ENCODE measurements around the gene VWA5B1. TPM values are rescaled to one million over a fixed set of nuclear protein-coding genes. Genes with fewer than 3 reads are reported as not detected.

The VWA5B1 gene
- total RNA-seq, 2 donors from 2014 or later = 0.51 TPM; not detected in 1

DNA sequence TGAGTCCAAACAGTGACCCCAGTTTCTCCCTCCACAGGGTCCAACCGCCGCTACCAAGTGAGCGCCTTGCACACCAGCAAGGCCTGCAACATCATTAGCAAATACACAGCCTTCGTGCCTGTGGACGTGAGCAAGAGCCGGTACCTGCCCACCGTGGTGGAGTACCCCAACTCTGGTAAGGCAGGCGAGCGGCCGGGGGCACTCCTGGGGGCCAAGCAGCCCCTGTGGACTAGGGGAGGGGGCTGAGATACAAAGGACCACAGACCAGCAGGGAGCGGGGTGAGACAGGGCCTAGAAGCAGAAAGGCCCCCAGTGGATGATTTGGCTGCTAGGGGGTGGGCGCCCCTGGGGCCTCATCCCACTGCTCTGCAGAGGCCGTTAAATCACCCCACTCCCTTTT lies 54.7 kb downstream of the VWA5B1 start:
- H3K36me3 ChIP-seq = no peaks in the 10 kb centered on the region
- H3K9me3 ChIP-seq = no peaks in the 10 kb centered on the region
- 85% methylated on average over 13 of the region's 13 CpGs for WGBS
- intact Hi-C loops (cut with DNase I) = no loop called here
- H3K27me3 ChIP-seq (replicated peaks; ENCODE audit: insufficient read depth) = no peaks in the 10 kb centered on the region
- H3K4me3 ChIP-seq = no peak overlapping the region
- TF ChIP-seq POLR2AphosphoS5 (IDR thresholded peaks at IDR 0.05) = no peak
- DNase-seq (ENCODE audit: low spot score) = no peak
- no peaks in the 10 kb centered on the region for H3K4me1 ChIP-seq (replicated peaks)
- no peak overlapping the region for H3K27ac ChIP-seq

GRCh38 chr1:20346433-20346832 lies 55.8 kb downstream of the VWA5B1 start:
- no peak for DNase-seq (ENCODE audit: low spot score)
- Histone ChIP-seq H3K4me3 (no peak overlapping the region), H3K9me3 (no peaks in the 10 kb centered on the region), H3K27ac (no peak overlapping the region), H3K4me1 (replicated peaks) (no peaks in the 10 kb centered on the region), H3K36me3 (no peaks in the 10 kb centered on the region), H3K27me3 (replicated peaks; ENCODE audit: insufficient read depth) (no peaks in the 10 kb centered on the region)
- TF ChIP-seq CTCF (IDR thresholded peaks at IDR 0.05) = no peak
- no peak for TF ChIP-seq POLR2A (IDR thresholded peaks at IDR 0.05)
- 90% methylated on average over 1 of the region's 1 CpG for WGBS
- intact Hi-C loops (cut with DNase I) = no loop called here

DNA sequence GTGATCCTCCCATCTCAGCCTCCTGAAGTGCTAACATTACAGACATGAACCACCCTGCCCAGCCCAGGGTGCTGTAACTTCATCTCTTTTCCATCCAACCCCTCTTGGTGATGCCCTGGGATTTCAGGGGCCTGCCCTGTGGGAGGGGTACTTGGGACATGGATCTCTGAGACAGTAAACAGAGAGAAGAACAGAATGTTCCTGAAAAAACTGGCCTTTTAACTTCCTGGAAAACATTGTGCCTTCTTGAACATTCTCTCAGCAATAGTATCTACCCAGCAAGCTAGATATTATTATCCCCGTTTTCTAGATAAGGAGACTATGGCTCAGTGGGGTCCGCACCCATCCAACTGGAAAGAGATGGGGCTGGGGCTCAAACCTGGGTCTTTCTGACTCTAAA lies 57.0 kb downstream of the VWA5B1 start:
- Histone ChIP-seq H3K4me1 (replicated peaks) (no peaks in the 10 kb centered on the region), H3K27me3 (replicated peaks; ENCODE audit: insufficient read depth) (no peaks in the 10 kb centered on the region), H3K9me3 (no peaks in the 10 kb centered on the region), H3K4me3 (no peak overlapping the region), H3K36me3 (no peaks in the 10 kb centered on the region), H3K27ac (no peak overlapping the region)
- intact Hi-C loops (cut with DNase I) = no loop called here
- DNase-seq (ENCODE audit: low spot score) = no peak
- TF ChIP-seq POLR2AphosphoS5 (IDR thresholded peaks at IDR 0.05) = no peak
- TF ChIP-seq CTCF (IDR thresholded peaks at IDR 0.05) = no peak
- no peak for TF ChIP-seq POLR2A (IDR thresholded peaks at IDR 0.05)
- WGBS = 73% methylated on average over 2 of the region's 2 CpGs

DNA sequence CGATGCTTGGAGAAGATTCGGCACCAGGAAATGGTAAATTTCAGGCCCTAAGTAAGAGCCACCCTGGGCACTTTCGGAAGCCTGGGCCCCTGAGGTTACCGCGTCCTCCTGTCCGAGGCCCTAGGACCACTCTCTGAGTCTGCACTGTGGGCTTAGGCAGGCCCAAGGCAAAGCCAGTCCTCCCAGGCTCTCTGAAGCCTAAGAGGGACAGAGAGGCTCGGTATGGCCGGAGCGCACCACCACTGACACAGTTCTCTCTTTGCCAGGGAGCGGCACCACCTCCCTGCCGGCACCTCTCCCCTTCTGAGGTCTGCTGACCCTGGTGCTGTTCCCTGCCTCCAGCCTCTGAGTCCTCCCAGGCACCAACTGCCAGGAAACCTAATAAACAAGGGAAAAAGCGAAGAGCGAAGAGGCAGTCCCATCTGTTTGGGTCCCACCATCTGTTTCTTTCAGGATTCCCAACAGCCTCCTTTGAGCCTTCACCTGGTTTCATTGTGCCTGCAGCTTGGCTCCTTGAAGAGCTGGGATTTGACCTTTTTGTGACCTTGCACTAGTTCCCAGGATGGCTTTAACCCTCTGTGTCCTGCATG lies 57.7 kb downstream of the VWA5B1 start:
- H3K4me1 ChIP-seq (replicated peaks) = no peaks in the 10 kb centered on the region
- no peaks in the 10 kb centered on the region for H3K27me3 ChIP-seq (replicated peaks; ENCODE audit: insufficient read depth)
- 86% methylated on average over 13 of the region's 13 CpGs for WGBS
- intact Hi-C loops (cut with DNase I) = no loop called here
- H3K36me3 ChIP-seq = no peaks in the 10 kb centered on the region
- DNase-seq (ENCODE audit: low spot score) = no peak
- H3K27ac ChIP-seq = peak overlapping the region in 1 of 2 donors; percentile 26
- H3K9me3 ChIP-seq = no peaks in the 10 kb centered on the region
- TF ChIP-seq CTCF (IDR thresholded peaks at IDR 0.05) (no peak), POLR2A (IDR thresholded peaks at IDR 0.05) (no peak), POLR2AphosphoS5 (IDR thresholded peaks at IDR 0.05) (no peak)
- no peak overlapping the region for H3K4me3 ChIP-seq

GRCh38 chr1:20349561-20349960 lies 58.9 kb downstream of the VWA5B1 start:
- Histone ChIP-seq H3K4me3 (no peak overlapping the region), H3K9me3 (no peaks in the 10 kb centered on the region), H3K4me1 (replicated peaks) (no peaks in the 10 kb centered on the region), H3K27ac (no peak overlapping the region), H3K27me3 (replicated peaks; ENCODE audit: insufficient read depth) (no peaks in the 10 kb centered on the region), H3K36me3 (no peaks in the 10 kb centered on the region)
- WGBS = 90% methylated on average over 5 of the region's 5 CpGs
- DNase-seq (ENCODE audit: low spot score) = no peak
- intact Hi-C loops (cut with DNase I) = no loop called here
- no peak for TF ChIP-seq POLR2A (IDR thresholded peaks at IDR 0.05)
- TF ChIP-seq POLR2AphosphoS5 (IDR thresholded peaks at IDR 0.05) = no peak
- TF ChIP-seq CTCF (IDR thresholded peaks at IDR 0.05) = no peak

Data from prostate gland (tissue), 2 donors.